Prostate gland (tissue), 2 donors: ENCODE data around the gene SPTBN1. TPM values are rescaled to one million over a fixed set of nuclear protein-coding genes. Genes with fewer than 3 reads are reported as not detected.
A peak's percentile ranks its signal among the peaks of the same experiment; 100 is the strongest.

Experiments used
- DNase-seq: peaks from one replicate; pipeline ENCODE4 v3.0.0-alpha.2; 2019; ENCODE audit warnings: low spot score
- H3K27ac ChIP-seq, 2 donors: fragments of 200-600 bp; sonication (generic); 2 replicates each; pipeline ENCODE4 v1.5.1; 2017 to 2019
- H3K27me3 ChIP-seq: fragments of 200-600 bp; sonication (generic); replicated peaks from 2 replicates; pipeline ENCODE4 v1.5.1; 2019; ENCODE audit not compliant: insufficient read depth
- H3K36me3 ChIP-seq, 2 donors: fragments of 200-600 bp; sonication (generic); 1 replicate in 1 of 2; 2 replicates in 1 of 2; pipeline versions ENCODE4 v1.5.1 to v1.8.1; 2017 to 2019
- H3K4me1 ChIP-seq: fragments of 200-600 bp; sonication (generic); replicated peaks from 2 replicates; pipeline ENCODE4 v1.5.1; 2019
- H3K4me3 ChIP-seq, 2 donors: fragments of 200-600 bp; sonication (generic); 2 replicates each; pipeline ENCODE4 v1.5.1; 2017 to 2019
- H3K9me3 ChIP-seq: fragments of 200-600 bp; sonication (generic); 2 replicates; pipeline ENCODE4 v1.5.1; 2017
- POLR2A ChIP-seq: fragments of 450-650 bp; IDR thresholded peaks from one replicate; pipeline ENCODE4 v1.6.1; 2016; ENCODE audit warnings: antibody characterized with exemption, mild to moderate bottlenecking
- POLR2AphosphoS5 ChIP-seq: sonication (generic); formaldehyde crosslinking; IDR thresholded peaks from one replicate; pipeline ENCODE4 v1.6.1; 2017; ENCODE audit warnings: antibody characterized with exemption
- WGBS: methylation state at CpG from one replicate; pipeline ENCODE4 v1.1.5; 2018; 5-methylcytosine and 5-hydroxymethylcytosine counted together
- intact Hi-C: fragments of 100-400 bp; cut with DNase I; formaldehyde crosslinking; loops from one replicate; pipeline ENCODE4 v1.14.2; 2022
- total RNA-seq, 2 donors: library from RNA; depleted of rRNA; stranded (reverse); fragments of >200 nt; gene quantifications; one replicate each; pipeline ENCODE4 v1.1.0, GENCODE V29; 2016
- TF ChIP-seq, protein P1 (sequence below), 4 experiments: fragments of 200-600 bp in 2 of 4; fragments of 450-650 bp in 2 of 4; sonication (generic) in 2 of 4; IDR thresholded peaks; 1 replicate in 3 of 4; 2 replicates in 1 of 4; pipeline ENCODE4 v1.5.1; 2016 to 2019; ENCODE audit warnings: antibody characterized with exemption in 4 of 4, mild to moderate bottlenecking in 2 of 4, moderate library complexity in 2 of 4

SPTBN1 gene
- total RNA-seq, 2 donors from 2014 or later = 146 to 348 TPM

DNA sequence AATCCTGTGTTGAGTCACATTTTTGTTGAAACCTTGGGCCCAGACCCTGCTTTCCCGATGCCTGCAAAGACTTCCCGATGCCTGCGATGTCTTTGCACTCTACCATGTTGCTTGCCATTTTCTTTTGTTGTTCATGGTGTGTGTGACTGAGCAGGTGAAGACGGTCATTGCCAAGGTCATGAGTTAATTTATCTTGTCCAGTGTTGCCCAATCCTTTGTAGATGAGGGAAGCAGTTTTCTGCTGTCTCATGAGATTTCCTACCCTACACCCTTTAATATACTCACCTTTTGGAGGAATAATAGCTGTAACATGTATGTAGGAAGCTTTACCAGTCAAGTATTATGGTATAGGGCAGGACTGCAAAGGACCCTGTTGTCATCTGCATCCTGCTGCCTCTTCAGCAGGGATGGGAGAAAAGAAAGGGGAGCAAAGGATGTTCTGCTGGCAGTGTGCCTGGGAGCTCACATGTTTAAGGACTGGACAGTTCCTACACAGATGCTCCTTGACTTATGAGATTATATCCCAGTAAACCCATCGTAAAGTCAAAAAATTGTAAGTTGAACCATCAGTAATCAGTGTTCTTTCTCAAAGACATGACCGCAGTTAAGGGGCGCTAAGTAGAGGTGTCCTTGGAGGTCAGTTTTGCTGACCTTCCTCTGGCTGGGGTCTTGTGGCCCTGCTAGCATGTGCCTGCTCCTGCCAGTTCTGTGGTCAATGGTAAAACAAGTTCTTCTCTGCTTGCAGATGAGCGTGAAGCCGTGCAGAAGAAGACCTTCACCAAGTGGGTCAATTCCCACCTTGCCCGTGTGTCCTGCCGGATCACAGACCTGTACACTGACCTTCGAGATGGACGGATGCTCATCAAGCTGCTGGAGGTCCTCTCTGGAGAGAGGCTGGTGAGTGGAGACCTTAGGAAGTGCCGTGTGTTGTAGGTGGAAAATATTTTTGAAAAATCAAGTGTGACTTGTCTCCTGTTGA is 142.5 kb downstream of the SPTBN1 start:
- 94% methylated on average over 14 of the region's 14 CpGs for WGBS
- H3K36me3 ChIP-seq = no peaks in the 10 kb centered on the region
- H3K9me3 ChIP-seq = no peaks in the 10 kb centered on the region
- H3K27me3 ChIP-seq = no peaks in the 10 kb centered on the region
- no peak overlapping the region for H3K27ac ChIP-seq
- H3K4me1 ChIP-seq = peaks cover 7% of the 10 kb centered on the region
- intact Hi-C loops = no loop called here
- TF ChIP-seq, protein P1, sequence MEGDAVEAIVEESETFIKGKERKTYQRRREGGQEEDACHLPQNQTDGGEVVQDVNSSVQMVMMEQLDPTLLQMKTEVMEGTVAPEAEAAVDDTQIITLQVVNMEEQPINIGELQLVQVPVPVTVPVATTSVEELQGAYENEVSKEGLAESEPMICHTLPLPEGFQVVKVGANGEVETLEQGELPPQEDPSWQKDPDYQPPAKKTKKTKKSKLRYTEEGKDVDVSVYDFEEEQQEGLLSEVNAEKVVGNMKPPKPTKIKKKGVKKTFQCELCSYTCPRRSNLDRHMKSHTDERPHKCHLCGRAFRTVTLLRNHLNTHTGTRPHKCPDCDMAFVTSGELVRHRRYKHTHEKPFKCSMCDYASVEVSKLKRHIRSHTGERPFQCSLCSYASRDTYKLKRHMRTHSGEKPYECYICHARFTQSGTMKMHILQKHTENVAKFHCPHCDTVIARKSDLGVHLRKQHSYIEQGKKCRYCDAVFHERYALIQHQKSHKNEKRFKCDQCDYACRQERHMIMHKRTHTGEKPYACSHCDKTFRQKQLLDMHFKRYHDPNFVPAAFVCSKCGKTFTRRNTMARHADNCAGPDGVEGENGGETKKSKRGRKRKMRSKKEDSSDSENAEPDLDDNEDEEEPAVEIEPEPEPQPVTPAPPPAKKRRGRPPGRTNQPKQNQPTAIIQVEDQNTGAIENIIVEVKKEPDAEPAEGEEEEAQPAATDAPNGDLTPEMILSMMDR (IDR thresholded peaks at IDR 0.05) = no peak
- no peak for TF ChIP-seq POLR2A
- no peak for TF ChIP-seq POLR2AphosphoS5
- DNase-seq = no peak
- H3K4me3 ChIP-seq = no peak overlapping the region

DNA sequence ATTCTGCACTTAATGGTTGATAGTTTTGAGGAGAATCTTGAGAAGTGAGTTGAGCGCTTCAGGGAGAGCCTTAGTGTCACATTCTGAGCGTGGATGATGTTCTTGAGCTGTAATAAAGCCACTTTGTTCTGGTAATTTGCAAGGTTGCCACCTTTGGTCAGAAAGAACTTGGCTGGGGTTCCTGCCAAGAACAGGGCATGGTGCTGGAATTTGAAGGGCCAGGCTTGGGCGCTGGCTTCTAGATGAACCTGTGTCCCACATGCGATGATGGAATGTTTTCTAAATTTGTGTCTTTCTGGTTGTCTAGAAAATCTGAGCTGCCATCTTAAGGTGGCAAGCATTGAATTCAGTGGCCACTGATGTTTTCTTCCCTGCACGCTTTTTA is 143.2 kb downstream of the SPTBN1 start:
- Histone ChIP-seq H3K36me3 (no peaks in the 10 kb centered on the region), H3K4me3 (no peak overlapping the region), H3K27me3 (no peaks in the 10 kb centered on the region), H3K27ac (peak overlapping the region in 1 of 2 donors; percentile 14), H3K4me1 (peaks cover 7% of the 10 kb centered on the region), H3K9me3 (no peaks in the 10 kb centered on the region)
- no peak for TF ChIP-seq POLR2AphosphoS5
- TF ChIP-seq POLR2A = no peak
- TF ChIP-seq, protein P1 (IDR thresholded peaks at IDR 0.05) = no peak
- intact Hi-C loops = no loop called here
- no peak for DNase-seq
- WGBS = 93% methylated on average over 5 of the region's 5 CpGs

DNA sequence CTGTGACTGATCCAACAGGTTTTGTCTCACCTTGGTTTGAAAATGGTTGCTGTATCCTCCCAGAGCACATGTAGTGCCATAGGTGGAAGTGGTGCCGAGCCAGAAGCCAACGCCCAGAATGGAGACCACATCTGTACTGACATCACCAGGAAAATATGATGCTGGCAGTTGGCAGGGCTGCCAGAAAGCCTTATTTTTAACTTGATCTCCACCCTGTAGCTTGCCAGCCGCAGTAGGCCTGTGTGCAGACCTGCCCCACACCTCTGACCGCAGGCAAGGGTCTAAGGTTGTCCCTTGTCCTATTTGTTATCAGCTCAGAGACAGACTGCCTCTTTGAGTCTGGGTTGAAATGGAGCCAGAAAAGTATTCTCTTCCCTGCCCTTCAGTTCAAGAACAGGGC is 143.8 kb downstream of the SPTBN1 start:
- TF ChIP-seq POLR2A (no peak), POLR2AphosphoS5 (peak; percentile 53)
- TF ChIP-seq, protein P1 (IDR thresholded peaks at IDR 0.05) = no peak
- intact Hi-C loops = no loop called here
- Histone ChIP-seq H3K36me3 (no peaks in the 10 kb centered on the region), H3K4me3 (no peak overlapping the region), H3K27me3 (no peaks in the 10 kb centered on the region), H3K27ac (peak overlapping the region in 1 of 2 donors; percentile 14), H3K9me3 (no peaks in the 10 kb centered on the region), H3K4me1 (peaks cover 7% of the 10 kb centered on the region)
- 40% methylated on average over 4 of the region's 4 CpGs for WGBS
- peak; percentile 56 for DNase-seq

DNA sequence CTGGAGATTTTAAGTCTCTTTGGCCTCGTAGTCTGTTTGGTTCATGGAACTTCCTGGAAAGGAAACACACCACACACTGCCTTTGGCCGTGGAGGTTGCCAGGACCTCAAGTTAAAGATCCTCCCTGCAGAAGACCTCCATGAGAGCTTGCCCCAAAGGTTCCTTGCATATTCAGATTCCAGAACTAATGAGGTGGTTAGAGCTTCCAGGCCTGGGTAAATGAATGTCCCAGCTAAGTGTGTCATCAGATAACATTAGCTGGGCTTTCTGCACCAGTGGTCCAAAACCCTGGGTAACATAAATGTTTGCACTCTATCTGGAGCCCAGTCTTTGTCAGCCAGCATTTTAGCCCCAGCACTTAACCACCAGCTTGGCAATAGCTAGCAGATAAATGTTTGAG is 145.2 kb downstream of the SPTBN1 start:
- H3K27ac ChIP-seq = no peak overlapping the region
- WGBS = 66% methylated on average over 2 of the region's 2 CpGs

More for the DNA sequence above, 145.2 kb downstream of the SPTBN1 start:
- no peaks in the 10 kb centered on the region for H3K36me3 ChIP-seq
- no peak overlapping the region for H3K4me3 ChIP-seq
- TF ChIP-seq POLR2A (no peak), POLR2AphosphoS5 (no peak)
- TF ChIP-seq, protein P1 (IDR thresholded peaks at IDR 0.05) = no peak
- H3K27me3 ChIP-seq = no peaks in the 10 kb centered on the region
- DNase-seq = no peak
- intact Hi-C loops = no loop called here
- no peaks in the 10 kb centered on the region for H3K9me3 ChIP-seq
- peaks cover 7% of the 10 kb centered on the region for H3K4me1 ChIP-seq
